Calu3 (cell line): ENCODE data around the gene MAST3. TPM values are rescaled to one million over a fixed set of nuclear protein-coding genes. Genes with fewer than 3 reads are reported as not detected.

Experiments
- BruUV-seq: library from RNA; stranded (reverse); fragments of 400-500 nt; replicated peaks from 2 replicates; lab custom pipeline; 2021; lab: Mats Ljungman, UMichigan
- CTCF ChIA-PET: fragments of 300-600 bp; sonication (Branson Sonifier 250); formaldehyde crosslinking; loops from one replicate; lab custom pipeline; 2022; ENCODE audit warnings: antibody characterized with exemption; lab: Charles Lee
- DNase-seq: peaks from one replicate; pipeline ENCODE4 v3.0.0; 2022
- H3K27ac Mint-ChIP-seq: one replicate; pipeline ENCODE4 v1.8.0; 2022; ENCODE audit warnings: mixed read lengths; ENCODE audit not compliant: unreplicated experiment
- H3K27me3 Mint-ChIP-seq: one replicate; pipeline ENCODE4 v1.8.0; 2022; ENCODE audit warnings: mixed read lengths; ENCODE audit not compliant: unreplicated experiment
- H3K36me3 Mint-ChIP-seq: one replicate; pipeline ENCODE4 v1.8.0; 2022; ENCODE audit warnings: mild to moderate bottlenecking, moderate library complexity, mixed read lengths; ENCODE audit not compliant: insufficient read depth, unreplicated experiment
- H3K4me1 Mint-ChIP-seq: one replicate; pipeline ENCODE4 v1.8.0; 2022; ENCODE audit warnings: mild to moderate bottlenecking, low read depth, mixed read lengths; ENCODE audit not compliant: unreplicated experiment
- H3K4me3 Mint-ChIP-seq: one replicate; pipeline ENCODE4 v1.8.0; 2022; ENCODE audit warnings: mild to moderate bottlenecking, low read depth, moderate library complexity, mixed read lengths; ENCODE audit not compliant: unreplicated experiment
- H3K9me3 Mint-ChIP-seq: one replicate; pipeline ENCODE4 v1.8.0; 2022; ENCODE audit warnings: low read depth, mixed read lengths; ENCODE audit not compliant: unreplicated experiment
- CTCF ChIP-seq: fragments of 200-600 bp; IDR thresholded peaks from one replicate; pipeline ENCODE4 v1.8.0; 2022; ENCODE audit warnings: antibody characterized with exemption; ENCODE audit not compliant: unreplicated experiment
- intact Hi-C: fragments of 100-400 bp; cut with micrococcal nuclease; formaldehyde crosslinking; loops from one replicate; pipeline ENCODE4 v1.10.0; 2022; ENCODE audit not compliant: unreplicated experiment
- total RNA-seq: library from RNA; stranded (reverse); gene quantifications from 2 replicates; pipeline ENCODE4 v1.2.3, GENCODE V29; 2022

Gene MAST3
- total RNA-seq, 1 experiment from 2014 or later: 5.9 TPM

- BruUV-seq: no TSS peak
- CTCF ChIA-PET: no interaction called here
These were observed 4.0 kb upstream of the MAST3 start for GRCh38 chr19:18093439-18094161.

GRCh38 chr19:18096258-18096657 is 1.3 kb upstream of the MAST3 start:
- Mint-ChIP-seq H3K9me3 (no peaks in the 10 kb centered on the region), H3K27me3 (peaks cover 22% of the 10 kb centered on the region), H3K27ac (no peak overlapping the region), H3K36me3 (no peaks in the 10 kb centered on the region), H3K4me3 (no peak overlapping the region), H3K4me1 (no peaks in the 10 kb centered on the region)
- BruUV-seq: no TSS peak
- no peak for TF ChIP-seq CTCF
- intact Hi-C loops: no loop called here
- DNase-seq: no peak
- CTCF ChIA-PET: no interaction called here

More at GRCh38 chr19:18093439-18094161, 4.0 kb upstream of the MAST3 start:
- H3K9me3 Mint-ChIP-seq: no peaks in the 10 kb centered on the region
- H3K27ac Mint-ChIP-seq: no peak overlapping the region
- H3K4me3 Mint-ChIP-seq: no peak overlapping the region
- no peak for TF ChIP-seq CTCF
- no peaks in the 10 kb centered on the region for H3K4me1 Mint-ChIP-seq
- no peak for DNase-seq
- H3K27me3 Mint-ChIP-seq: peaks cover 5% of the 10 kb centered on the region
- H3K36me3 Mint-ChIP-seq: no peaks in the 10 kb centered on the region
- intact Hi-C loops: no loop called here

DNA sequence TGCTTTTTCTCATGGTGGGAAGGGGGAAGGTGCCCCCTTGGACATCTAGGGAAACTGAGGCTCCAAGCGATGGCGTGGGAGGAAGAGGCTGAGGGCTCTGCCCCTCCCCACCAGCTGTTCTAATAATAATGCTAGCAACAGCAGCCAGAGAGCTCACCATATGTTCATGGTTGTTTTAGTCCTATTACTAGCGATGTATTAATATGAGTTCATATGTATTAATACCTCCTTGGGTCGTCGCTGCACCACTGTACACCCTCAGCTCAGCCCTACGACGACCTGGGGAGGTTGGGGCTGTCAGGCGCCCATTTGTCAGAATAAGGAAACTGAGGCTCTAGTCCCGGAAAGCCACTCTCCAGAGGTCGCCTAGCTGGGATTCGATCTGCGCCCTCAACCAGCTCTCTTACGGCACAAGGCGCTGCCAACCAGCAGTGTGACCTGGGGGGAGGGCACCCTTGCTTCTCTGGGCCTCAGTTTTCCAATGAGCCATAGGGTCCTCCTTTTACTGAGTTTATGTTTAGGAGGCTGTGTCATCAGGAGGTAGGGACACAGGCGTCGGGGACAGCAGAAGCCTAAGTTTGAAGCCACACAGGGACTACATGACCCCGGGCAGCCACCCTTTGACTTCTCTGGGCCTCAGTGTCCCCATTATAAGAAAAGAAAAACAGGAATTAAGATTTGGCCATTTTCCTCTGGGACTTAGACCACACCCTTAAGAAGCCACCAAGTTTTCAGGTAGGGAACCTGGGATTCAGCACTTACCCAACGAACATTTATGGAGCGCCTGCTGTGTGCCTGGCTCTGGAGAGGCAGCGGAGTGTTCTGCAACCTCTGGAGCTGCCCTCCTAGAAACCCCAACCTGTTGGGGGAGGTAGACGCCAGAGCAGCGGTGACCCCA is 664 bp downstream of the MAST3 start:
- Mint-ChIP-seq H3K36me3 (peaks cover 5% of the 10 kb centered on the region), H3K27ac (no peak overlapping the region), H3K27me3 (peaks cover 22% of the 10 kb centered on the region), H3K4me3 (peak overlapping the region; percentile 48), H3K4me1 (no peaks in the 10 kb centered on the region), H3K9me3 (no peaks in the 10 kb centered on the region)
- DNase-seq: no peak
- TF ChIP-seq CTCF: no peak
- no TSS peak for BruUV-seq
- CTCF ChIA-PET: interaction anchor here (0.6 kb wide), 1 partner anchor 294 kb away, joined by 3 read pairs; no protein-coding TSS in a partner anchor
- intact Hi-C loops: no loop called here

- H3K36me3 Mint-ChIP-seq: peaks cover 5% of the 10 kb centered on the region
- H3K4me3 Mint-ChIP-seq: peak overlapping the region; percentile 31
- BruUV-seq: no TSS peak
- intact Hi-C loops: no loop called here
- H3K4me1 Mint-ChIP-seq: no peaks in the 10 kb centered on the region
- H3K27ac Mint-ChIP-seq: no peak overlapping the region
- TF ChIP-seq CTCF: no peak
- CTCF ChIA-PET: interaction anchor here (0.6 kb wide), 1 partner anchor 293 kb away, joined by 3 read pairs; no protein-coding TSS in a partner anchor
- peaks cover 22% of the 10 kb centered on the region for H3K27me3 Mint-ChIP-seq
- H3K9me3 Mint-ChIP-seq: no peaks in the 10 kb centered on the region
- no peak for DNase-seq
These were observed 1.5 kb downstream of the MAST3 start for GRCh38 chr19:18098891-18099622.
